HL-60 (cell line): ENCODE results near the gene TYW1.

ENCODE experiments used
- POLR2AphosphoS5 ChIP-seq: IDR thresholded peaks from 2 replicates; pipeline ENCODE4 v1.6.1; 2012; ENCODE audit warnings: low read depth
- SPI1 ChIP-seq: IDR thresholded peaks from 2 replicates; pipeline ENCODE4 v1.6.1; 2012; ENCODE audit warnings: low read depth, mild to moderate bottlenecking, borderline replicate concordance
- TF ChIP-seq, protein P1 (sequence below): IDR thresholded peaks from one replicate; pipeline ENCODE4 v1.5.1; 2011; ENCODE audit warnings: low read length, control low read depth, inconsistent platforms; ENCODE audit not compliant: insufficient read depth
- TF ChIP-seq, protein P2 (sequence below): IDR thresholded peaks from 2 replicates; pipeline ENCODE4 v1.6.1; 2012; ENCODE audit warnings: low read depth; ENCODE audit not compliant: insufficient replicate concordance

DNA sequence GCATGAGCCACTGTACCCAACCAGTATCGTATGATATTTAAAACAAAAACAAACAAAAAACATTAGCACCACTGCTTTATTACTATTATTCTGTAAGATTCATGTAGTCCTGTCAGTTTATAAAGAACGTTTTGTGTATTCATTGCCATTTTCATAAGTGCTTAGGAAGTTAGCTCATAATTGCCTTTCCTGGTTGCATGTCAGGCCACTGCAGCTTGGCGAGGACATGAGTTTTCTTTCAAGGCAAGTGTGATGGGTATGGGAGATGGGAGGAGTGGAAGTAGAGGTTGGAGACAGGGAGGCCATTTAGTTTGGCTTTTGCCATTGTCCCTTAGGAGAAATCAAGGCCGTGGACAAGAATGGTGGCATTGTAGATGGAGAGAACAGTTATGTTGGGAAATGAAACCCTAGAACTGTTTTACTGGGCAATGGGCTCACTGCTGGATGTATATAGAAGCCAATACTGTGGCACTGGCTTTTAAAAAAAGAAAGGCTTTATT is 48.9 kb downstream of the TYW1 start:
- TF ChIP-seq POLR2AphosphoS5 (no peak), SPI1 (no peak)
- TF ChIP-seq, protein P1, sequence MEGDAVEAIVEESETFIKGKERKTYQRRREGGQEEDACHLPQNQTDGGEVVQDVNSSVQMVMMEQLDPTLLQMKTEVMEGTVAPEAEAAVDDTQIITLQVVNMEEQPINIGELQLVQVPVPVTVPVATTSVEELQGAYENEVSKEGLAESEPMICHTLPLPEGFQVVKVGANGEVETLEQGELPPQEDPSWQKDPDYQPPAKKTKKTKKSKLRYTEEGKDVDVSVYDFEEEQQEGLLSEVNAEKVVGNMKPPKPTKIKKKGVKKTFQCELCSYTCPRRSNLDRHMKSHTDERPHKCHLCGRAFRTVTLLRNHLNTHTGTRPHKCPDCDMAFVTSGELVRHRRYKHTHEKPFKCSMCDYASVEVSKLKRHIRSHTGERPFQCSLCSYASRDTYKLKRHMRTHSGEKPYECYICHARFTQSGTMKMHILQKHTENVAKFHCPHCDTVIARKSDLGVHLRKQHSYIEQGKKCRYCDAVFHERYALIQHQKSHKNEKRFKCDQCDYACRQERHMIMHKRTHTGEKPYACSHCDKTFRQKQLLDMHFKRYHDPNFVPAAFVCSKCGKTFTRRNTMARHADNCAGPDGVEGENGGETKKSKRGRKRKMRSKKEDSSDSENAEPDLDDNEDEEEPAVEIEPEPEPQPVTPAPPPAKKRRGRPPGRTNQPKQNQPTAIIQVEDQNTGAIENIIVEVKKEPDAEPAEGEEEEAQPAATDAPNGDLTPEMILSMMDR = no peak
- TF ChIP-seq, protein P2, sequence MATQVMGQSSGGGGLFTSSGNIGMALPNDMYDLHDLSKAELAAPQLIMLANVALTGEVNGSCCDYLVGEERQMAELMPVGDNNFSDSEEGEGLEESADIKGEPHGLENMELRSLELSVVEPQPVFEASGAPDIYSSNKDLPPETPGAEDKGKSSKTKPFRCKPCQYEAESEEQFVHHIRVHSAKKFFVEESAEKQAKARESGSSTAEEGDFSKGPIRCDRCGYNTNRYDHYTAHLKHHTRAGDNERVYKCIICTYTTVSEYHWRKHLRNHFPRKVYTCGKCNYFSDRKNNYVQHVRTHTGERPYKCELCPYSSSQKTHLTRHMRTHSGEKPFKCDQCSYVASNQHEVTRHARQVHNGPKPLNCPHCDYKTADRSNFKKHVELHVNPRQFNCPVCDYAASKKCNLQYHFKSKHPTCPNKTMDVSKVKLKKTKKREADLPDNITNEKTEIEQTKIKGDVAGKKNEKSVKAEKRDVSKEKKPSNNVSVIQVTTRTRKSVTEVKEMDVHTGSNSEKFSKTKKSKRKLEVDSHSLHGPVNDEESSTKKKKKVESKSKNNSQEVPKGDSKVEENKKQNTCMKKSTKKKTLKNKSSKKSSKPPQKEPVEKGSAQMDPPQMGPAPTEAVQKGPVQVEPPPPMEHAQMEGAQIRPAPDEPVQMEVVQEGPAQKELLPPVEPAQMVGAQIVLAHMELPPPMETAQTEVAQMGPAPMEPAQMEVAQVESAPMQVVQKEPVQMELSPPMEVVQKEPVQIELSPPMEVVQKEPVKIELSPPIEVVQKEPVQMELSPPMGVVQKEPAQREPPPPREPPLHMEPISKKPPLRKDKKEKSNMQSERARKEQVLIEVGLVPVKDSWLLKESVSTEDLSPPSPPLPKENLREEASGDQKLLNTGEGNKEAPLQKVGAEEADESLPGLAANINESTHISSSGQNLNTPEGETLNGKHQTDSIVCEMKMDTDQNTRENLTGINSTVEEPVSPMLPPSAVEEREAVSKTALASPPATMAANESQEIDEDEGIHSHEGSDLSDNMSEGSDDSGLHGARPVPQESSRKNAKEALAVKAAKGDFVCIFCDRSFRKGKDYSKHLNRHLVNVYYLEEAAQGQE = no peak
